ENCODE results near the gene MICAL2. TPM values are rescaled to one million over a fixed set of nuclear protein-coding genes. Genes with fewer than 3 reads are reported as not detected.

The MICAL2 gene
- total RNA-seq, 1 donor from 2014 or later: 104 TPM

DNA sequence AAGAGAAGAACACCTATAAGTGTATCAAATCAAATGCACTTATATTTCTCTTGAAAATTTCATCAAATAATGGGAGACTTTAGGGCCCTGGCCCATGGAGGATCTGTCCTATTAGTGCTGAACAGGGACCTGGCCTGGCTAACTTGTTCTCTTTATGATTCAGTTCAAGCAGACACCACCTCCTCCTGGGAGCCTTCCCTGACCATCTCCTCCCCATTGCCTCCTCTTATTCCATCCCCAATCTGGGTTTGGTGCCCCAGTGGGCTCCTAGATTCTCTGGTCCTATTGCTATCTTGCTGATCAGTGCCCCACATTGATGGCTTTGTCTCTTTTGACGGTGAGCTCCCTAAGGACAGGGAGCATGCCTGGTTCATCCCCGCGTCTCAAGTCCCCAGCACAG, 60.1 kb downstream of the MICAL2 start:
- H3K4me3 ChIP-seq (ENCODE audit: low read depth, low read length): no peak overlapping the region
- no peak for DNase-seq (ENCODE audit: low read depth)
- TF ChIP-seq, protein P1, sequence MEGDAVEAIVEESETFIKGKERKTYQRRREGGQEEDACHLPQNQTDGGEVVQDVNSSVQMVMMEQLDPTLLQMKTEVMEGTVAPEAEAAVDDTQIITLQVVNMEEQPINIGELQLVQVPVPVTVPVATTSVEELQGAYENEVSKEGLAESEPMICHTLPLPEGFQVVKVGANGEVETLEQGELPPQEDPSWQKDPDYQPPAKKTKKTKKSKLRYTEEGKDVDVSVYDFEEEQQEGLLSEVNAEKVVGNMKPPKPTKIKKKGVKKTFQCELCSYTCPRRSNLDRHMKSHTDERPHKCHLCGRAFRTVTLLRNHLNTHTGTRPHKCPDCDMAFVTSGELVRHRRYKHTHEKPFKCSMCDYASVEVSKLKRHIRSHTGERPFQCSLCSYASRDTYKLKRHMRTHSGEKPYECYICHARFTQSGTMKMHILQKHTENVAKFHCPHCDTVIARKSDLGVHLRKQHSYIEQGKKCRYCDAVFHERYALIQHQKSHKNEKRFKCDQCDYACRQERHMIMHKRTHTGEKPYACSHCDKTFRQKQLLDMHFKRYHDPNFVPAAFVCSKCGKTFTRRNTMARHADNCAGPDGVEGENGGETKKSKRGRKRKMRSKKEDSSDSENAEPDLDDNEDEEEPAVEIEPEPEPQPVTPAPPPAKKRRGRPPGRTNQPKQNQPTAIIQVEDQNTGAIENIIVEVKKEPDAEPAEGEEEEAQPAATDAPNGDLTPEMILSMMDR (conservative IDR thresholded peaks at IDR 0.05; ENCODE audit: low read depth, low read length): no peak

DNA sequence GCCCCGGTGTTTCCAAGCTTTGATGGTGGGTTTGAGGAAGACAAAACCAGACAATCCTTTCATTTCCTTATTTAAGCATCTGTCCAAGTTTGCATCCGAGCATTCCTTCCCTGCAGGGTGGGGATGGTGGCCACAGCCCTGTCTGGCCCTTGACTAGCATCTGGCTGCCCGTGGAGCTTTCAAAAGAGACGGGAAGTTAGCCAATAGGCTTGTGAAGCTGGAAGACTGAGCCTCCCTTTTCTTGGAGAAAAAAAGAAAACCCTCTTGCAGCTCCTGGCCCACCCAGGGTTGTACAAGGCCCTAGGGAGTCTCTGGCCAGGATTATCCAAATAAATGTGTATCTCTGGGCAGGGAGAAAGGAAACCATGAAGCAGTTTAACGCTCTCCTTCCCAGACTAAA, 60.6 kb downstream of the MICAL2 start:
- no peak for DNase-seq (ENCODE audit: low read depth)

DNA sequence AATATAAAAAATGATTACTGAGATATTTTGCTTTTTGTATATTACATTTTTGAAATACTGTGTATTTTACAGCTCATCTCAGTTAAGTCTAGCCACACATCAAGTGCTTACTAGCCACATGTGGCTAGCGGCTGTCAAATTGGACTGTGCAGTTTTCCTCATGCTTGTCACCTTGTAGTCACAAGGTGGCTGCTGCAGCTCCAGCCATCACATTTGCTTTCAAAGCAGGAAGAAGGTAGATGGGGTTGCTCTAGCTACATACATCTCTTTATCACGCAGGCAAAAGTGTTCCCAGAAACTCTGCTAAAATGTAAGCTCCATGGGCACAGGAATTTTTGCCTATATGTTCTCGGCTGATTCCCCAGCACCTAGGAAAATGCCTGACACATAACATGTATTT, 61.5 kb downstream of the MICAL2 start:
- DNase-seq (ENCODE audit: low read depth): no peak
- TF ChIP-seq, protein P1 (conservative IDR thresholded peaks at IDR 0.05; ENCODE audit: low read depth, low read length): no peak
- no peak overlapping the region for H3K4me3 ChIP-seq (ENCODE audit: low read depth, low read length)

More for the DNA sequence above, 60.6 kb downstream of the MICAL2 start:
- H3K4me3 ChIP-seq (ENCODE audit: low read depth, low read length): no peak overlapping the region
- TF ChIP-seq, protein P1 (conservative IDR thresholded peaks at IDR 0.05; ENCODE audit: low read depth, low read length): no peak

DNA sequence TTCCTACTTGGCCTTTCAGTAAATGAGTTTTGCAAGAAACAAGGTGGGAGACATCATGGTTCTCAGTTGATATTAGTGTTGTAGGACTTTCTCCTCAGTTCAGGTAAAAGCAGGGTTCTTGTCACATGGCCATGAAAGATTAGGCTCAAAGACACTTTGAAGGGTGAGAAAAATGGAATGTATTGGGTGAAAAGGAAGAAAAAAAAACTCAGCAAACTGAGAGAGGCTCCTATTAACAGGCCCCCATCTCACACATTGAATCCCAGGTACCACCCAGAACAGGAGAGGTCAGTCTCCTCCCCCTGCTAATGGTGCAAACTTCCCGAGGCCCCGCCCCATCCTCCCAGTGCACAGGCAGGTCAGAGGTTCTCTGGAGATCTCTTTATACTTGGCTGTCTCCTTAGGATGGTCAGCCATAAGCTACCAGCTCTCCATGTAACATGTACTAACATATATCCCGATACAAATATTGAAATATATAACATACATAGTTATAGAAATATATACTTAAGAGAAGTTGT, 62.2 kb downstream of the MICAL2 start:
- DNase-seq (ENCODE audit: low read depth): no peak
- H3K4me3 ChIP-seq (ENCODE audit: low read depth, low read length): no peak overlapping the region
- TF ChIP-seq, protein P1 (conservative IDR thresholded peaks at IDR 0.05; ENCODE audit: low read depth, low read length): no peak

DNA sequence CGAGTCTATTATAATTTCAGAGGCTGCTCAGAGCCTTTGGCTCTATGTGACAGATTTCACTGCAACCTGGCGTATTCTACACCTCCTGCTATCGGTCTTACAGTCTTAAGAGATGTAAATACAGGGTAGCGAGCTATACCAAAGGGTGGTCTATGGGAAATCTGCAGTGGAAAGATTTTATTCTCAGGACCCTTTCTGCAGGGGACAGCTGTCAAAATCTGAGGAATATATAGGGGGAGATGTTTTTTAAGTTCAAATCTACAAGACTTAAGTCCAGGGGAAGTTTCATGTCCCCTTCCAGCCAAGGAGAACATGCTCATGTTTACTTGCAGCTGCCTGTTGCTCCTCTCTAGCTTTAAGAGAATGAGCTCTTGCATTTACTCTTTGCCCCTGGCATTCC, 62.7 kb downstream of the MICAL2 start:
- DNase-seq (ENCODE audit: low read depth): no peak
- TF ChIP-seq, protein P1 (conservative IDR thresholded peaks at IDR 0.05; ENCODE audit: low read depth, low read length): no peak
- no peak overlapping the region for H3K4me3 ChIP-seq (ENCODE audit: low read depth, low read length)

DNA sequence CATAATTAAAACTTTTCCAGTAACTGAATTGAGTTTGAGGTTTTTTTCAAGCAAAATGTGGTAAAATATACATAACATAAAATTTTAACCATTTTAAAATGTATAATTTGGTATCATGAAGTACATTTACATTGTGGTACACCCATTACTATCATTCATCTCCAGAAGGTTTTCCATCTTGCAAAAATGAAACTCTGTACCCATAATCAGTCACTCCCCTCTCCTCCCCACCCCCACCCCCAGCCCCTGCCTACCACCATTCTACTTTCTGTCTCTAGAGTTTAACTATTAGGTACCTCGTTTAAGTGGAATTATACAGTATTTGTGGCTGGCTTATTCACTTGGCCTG, 63.7 kb downstream of the MICAL2 start:
- TF ChIP-seq, protein P1 (conservative IDR thresholded peaks at IDR 0.05; ENCODE audit: low read depth, low read length): no peak
- no peak for DNase-seq (ENCODE audit: low read depth)
- H3K4me3 ChIP-seq (ENCODE audit: low read depth, low read length): no peak overlapping the region

DNA sequence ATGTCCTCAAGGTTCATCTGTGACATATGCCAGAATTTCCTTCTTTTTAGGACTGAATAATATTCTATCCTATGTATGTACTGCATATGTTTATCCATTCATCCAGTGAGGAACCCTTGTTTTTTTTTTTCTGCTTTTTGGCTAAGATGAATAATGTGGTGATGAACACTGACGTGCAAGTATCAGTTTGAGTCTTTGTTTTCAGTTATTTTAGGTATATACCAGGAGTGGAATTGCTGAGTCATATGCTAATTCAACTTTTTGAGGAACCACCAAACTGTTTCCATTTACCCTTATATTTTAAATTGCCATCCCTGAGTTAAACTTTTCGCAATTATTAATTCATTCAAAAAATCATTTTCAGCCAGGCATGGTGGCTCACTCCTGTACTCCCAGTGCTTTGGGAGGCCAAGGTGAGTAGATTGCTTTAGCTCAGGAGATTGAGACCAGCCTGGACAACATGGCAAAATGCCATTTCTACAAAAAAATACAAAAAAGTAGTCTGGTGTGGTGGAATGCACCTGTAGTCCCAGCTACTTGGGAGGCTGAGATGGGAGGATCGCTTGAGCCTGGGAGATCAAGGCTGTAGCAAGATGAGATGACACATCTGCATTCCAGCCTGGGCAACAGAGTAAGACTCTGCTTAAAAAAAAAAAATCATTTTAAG, 64.2 kb downstream of the MICAL2 start:
- TF ChIP-seq, protein P1 (conservative IDR thresholded peaks at IDR 0.05; ENCODE audit: low read depth, low read length): no peak
- no peak for DNase-seq (ENCODE audit: low read depth)

More for the DNA sequence above, 64.2 kb downstream of the MICAL2 start:
- H3K4me3 ChIP-seq (ENCODE audit: low read depth, low read length): no peak overlapping the region
